Ovary (tissue), 9 donors: ENCODE results near the gene HIGD2A. TPM values are rescaled to one million over a fixed set of nuclear protein-coding genes. Genes with fewer than 3 reads are reported as not detected.

ENCODE experiments used
- DNase-seq, 5 donors: peaks; one replicate each; pipeline ENCODE4 v3.0.0-alpha.2; 2019 to 2020
- H3K27ac ChIP-seq, 2 donors: fragments of 200-600 bp; one replicate each; pipeline versions ENCODE4 v1.5.1 to v1.8.0; 2019 to 2022
- H3K27me3 ChIP-seq: fragments of 200-600 bp; one replicate; pipeline ENCODE4 v1.8.0; 2022
- H3K36me3 ChIP-seq: fragments of 200-600 bp; sonication (generic); one replicate; pipeline ENCODE4 v1.5.1; 2019
- H3K4me1 ChIP-seq: one replicate; pipeline ENCODE4 v1.8.1; 2013; ENCODE audit warnings: mild to moderate bottlenecking, moderate library complexity; ENCODE audit not compliant: insufficient read depth
- H3K4me3 ChIP-seq: fragments of 200-600 bp; sonication (generic); one replicate; pipeline ENCODE4 v1.5.1; 2017
- H3K9me3 ChIP-seq, 2 donors: fragments of 200-600 bp in 1 of 2; sonication (generic) in 1 of 2; one replicate each; pipeline versions ENCODE4 v1.5.1 to v1.8.1; 2013 to 2019; ENCODE audit warnings: mild to moderate bottlenecking in 1 of 2, moderate library complexity in 1 of 2
- EP300 ChIP-seq: sonication (generic); formaldehyde crosslinking; IDR thresholded peaks from one replicate; pipeline ENCODE4 v1.6.1; 2017; ENCODE audit warnings: antibody characterized with exemption
- POLR2A ChIP-seq: fragments of 450-650 bp; IDR thresholded peaks from one replicate; pipeline ENCODE4 v1.6.1; 2017; ENCODE audit warnings: antibody characterized with exemption, mild to moderate bottlenecking, moderate library complexity
- whole genome bisulfite sequencing, 3 donors: extraction: QIAGEN DNeasy Blood & Tissue Kit in 1 of 3; methylation state at CpG; one replicate each; pipeline versions ENCODE4 v1.1.5 to v1.1.7; 2013 to 2017; 5-methylcytosine and 5-hydroxymethylcytosine counted together
- intact Hi-C, 4 donors: fragments of 100-400 bp; cut with DNase I; formaldehyde crosslinking; loops; one replicate each; pipeline versions ENCODE4 v1.11.0 to v1.15.1; 2022 to 2023
- polyA plus RNA-seq, 2 donors: library from polyadenylated mRNA; stranded (reverse); fragments of 200-250 nt in 1 of 2; fragments of 350-450 nt in 1 of 2; fragmentation: Illumina TruSeq in 1 of 2; extraction: RNeasy Lipid Tissue Mini Kit (QIAGEN cat#74804) in 1 of 2; gene quantifications; one replicate each; pipeline ENCODE4 v1.2.3, GENCODE V29; 2013 to 2014
- total RNA-seq, 7 donors: library from RNA; depleted of rRNA in 2 of 7; stranded (reverse); fragments of >200 nt in 2 of 7; fragmentation: NEBNext Ultra II Directional in 3 of 7; extraction: Animal tissue kit (Norgen Biotek cat#: 25700) in 3 of 7; gene quantifications; one replicate each; pipeline versions ENCODE4 v1.1.0 to v1.2.4, GENCODE V29; 2016 to 2023
- TF ChIP-seq, protein P1 (sequence below), 3 donors: fragments of 450-650 bp in 2 of 3; fragments of 200-600 bp in 1 of 3; IDR thresholded peaks; one replicate each; pipeline versions ENCODE4 v1.5.1 to v1.8.0; 2016 to 2022; ENCODE audit warnings: antibody characterized with exemption in 3 of 3, mild to moderate bottlenecking in 1 of 3
- donor health status: DM: no; HTN: no; CAD: no; lungs with moderate emphysema.
- donor health status: DM: no; HTN: no; CAD: no.
- donor health status: Bipolar disorder and iron deficiency.
- donor health status: DM: yes; HTN: yes; CAD: no.
- donor health status: DM: no; HTN: no; CAD: no.
- donor health status: DM: yes; HTN: yes; CAD: no.

The HIGD2A gene
- total and polyA plus RNA-seq, 9 donors: 64.3 to 131 (median 100) TPM

GRCh38 chr5:176425138-176425537, 36.6 kb downstream of the HIGD2A start:
- Histone ChIP-seq H3K27me3 (no peaks in the 10 kb centered on the region), H3K9me3 (no peaks in the 10 kb centered on the region), H3K27ac (no peak overlapping the region), H3K4me1 (no peaks in the 10 kb centered on the region), H3K36me3 (no peaks in the 10 kb centered on the region), H3K4me3 (no peak overlapping the region)
- TF ChIP-seq, protein P1, sequence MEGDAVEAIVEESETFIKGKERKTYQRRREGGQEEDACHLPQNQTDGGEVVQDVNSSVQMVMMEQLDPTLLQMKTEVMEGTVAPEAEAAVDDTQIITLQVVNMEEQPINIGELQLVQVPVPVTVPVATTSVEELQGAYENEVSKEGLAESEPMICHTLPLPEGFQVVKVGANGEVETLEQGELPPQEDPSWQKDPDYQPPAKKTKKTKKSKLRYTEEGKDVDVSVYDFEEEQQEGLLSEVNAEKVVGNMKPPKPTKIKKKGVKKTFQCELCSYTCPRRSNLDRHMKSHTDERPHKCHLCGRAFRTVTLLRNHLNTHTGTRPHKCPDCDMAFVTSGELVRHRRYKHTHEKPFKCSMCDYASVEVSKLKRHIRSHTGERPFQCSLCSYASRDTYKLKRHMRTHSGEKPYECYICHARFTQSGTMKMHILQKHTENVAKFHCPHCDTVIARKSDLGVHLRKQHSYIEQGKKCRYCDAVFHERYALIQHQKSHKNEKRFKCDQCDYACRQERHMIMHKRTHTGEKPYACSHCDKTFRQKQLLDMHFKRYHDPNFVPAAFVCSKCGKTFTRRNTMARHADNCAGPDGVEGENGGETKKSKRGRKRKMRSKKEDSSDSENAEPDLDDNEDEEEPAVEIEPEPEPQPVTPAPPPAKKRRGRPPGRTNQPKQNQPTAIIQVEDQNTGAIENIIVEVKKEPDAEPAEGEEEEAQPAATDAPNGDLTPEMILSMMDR (IDR thresholded peaks at IDR 0.05): no peak
- TF ChIP-seq EP300 (no peak), POLR2A (no peak)
- intact Hi-C loops: no loop called here
- 88 to 94% (median 89%) methylated on average over 1 of the region's 1 CpG for WGBS, 3 donors
- no peak for DNase-seq

GRCh38 chr5:176425791-176426190, 37.2 kb downstream of the HIGD2A start:
- Histone ChIP-seq H3K9me3 (no peaks in the 10 kb centered on the region), H3K27ac (no peak overlapping the region), H3K36me3 (no peaks in the 10 kb centered on the region), H3K27me3 (no peaks in the 10 kb centered on the region), H3K4me1 (no peaks in the 10 kb centered on the region), H3K4me3 (no peak overlapping the region)
- intact Hi-C loops: no loop called here
- TF ChIP-seq POLR2A (no peak), EP300 (no peak)
- TF ChIP-seq, protein P1 (IDR thresholded peaks at IDR 0.05): no peak
- DNase-seq: no peak
- WGBS, 3 donors: 86 to 91% (median 86%) methylated on average over 1 of the region's 1 CpG

DNA sequence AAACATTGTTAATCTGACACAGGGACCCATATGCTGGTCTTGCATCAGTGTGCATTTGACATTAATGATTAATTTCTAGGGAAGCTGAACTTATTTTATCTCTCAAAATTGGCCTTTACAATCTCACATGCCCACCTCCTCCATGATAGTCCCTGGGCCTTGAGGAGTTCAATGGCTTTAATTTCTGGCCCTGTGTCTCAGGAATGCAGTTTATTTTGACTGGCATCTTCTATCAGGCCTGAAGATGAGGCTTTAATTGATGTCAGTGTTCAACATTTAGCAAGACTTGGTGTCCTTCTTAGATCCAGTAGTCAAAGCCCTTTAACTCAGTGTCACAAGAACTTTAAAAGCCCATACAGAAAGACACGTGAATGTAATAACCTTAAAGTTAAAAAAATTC, 38.3 kb downstream of the HIGD2A start:
- no peak for TF ChIP-seq EP300
- TF ChIP-seq, protein P1 (IDR thresholded peaks at IDR 0.05): no peak
- no peak for TF ChIP-seq POLR2A
- intact Hi-C loops: no loop called here
- WGBS, 3 donors: 75 to 83% (median 82%) methylated on average over 1 of the region's 1 CpG
- no peak overlapping the region for H3K27ac ChIP-seq
- H3K36me3 ChIP-seq: no peaks in the 10 kb centered on the region
- no peaks in the 10 kb centered on the region for H3K27me3 ChIP-seq
- H3K9me3 ChIP-seq: no peaks in the 10 kb centered on the region
- no peak for DNase-seq
- no peak overlapping the region for H3K4me3 ChIP-seq
- no peaks in the 10 kb centered on the region for H3K4me1 ChIP-seq

DNA sequence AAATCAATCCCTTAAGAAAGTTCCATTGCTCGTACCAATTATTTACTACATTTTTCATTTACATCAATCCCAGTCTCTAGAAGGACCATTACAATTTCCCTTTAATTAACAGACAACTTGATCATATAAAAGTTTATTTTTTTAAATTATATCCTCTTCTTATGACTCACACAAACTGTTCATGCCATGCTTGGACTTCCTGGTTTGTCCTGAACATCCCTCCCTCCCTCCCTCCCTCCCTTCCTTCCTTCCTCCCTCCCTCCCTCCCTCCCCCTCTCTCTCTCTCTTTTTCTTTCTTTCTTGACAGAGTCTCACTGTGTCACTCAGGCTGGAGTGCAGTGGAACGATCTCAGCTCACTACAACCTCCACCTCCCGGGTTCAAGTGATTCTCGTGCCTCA, 39.4 kb downstream of the HIGD2A start:
- intact Hi-C loops: no loop called here
- no peak for DNase-seq
- Histone ChIP-seq H3K36me3 (no peaks in the 10 kb centered on the region), H3K27ac (no peak overlapping the region), H3K9me3 (no peaks in the 10 kb centered on the region), H3K27me3 (no peaks in the 10 kb centered on the region), H3K4me1 (no peaks in the 10 kb centered on the region), H3K4me3 (no peak overlapping the region)
- TF ChIP-seq EP300 (no peak), POLR2A (no peak)
- TF ChIP-seq, protein P1 (IDR thresholded peaks at IDR 0.05): no peak
- WGBS, 3 donors: 67 to 80% (median 76%) methylated on average over 4 of the region's 4 CpGs

- TF ChIP-seq, protein P1 (IDR thresholded peaks at IDR 0.05): no peak
- no peak for TF ChIP-seq POLR2A
- no peak for TF ChIP-seq EP300
- H3K4me3 ChIP-seq: no peak overlapping the region
- WGBS, 3 donors: 67 to 73% (median 71%) methylated on average over 4 of the region's 4 CpGs
- no peaks in the 10 kb centered on the region for H3K9me3 ChIP-seq
- no peaks in the 10 kb centered on the region for H3K4me1 ChIP-seq
- H3K27me3 ChIP-seq: no peaks in the 10 kb centered on the region
- DNase-seq: no peak
- H3K36me3 ChIP-seq: no peaks in the 10 kb centered on the region
- no peak overlapping the region for H3K27ac ChIP-seq
- intact Hi-C loops: no loop called here
Measured at GRCh38 chr5:176429972-176430371, 41.4 kb downstream of the HIGD2A start.
